HG03159 (cell line): ENCODE results near the gene ZNF521.
"Not testable (repeated sequence)": the region's sequence is repeated elsewhere in the genome, so short reads cannot be mapped to it uniquely, and the experiment has no call there.

ENCODE experiments used
- ATAC-seq: cut with Tn5 transposase; IDR thresholded peaks from one replicate; pipeline ENCODE4 v1.9.1; 2021; ENCODE audit warnings: mild to moderate bottlenecking, moderate library complexity; ENCODE audit not compliant: unreplicated experiment

The ZNF521 gene

DNA sequence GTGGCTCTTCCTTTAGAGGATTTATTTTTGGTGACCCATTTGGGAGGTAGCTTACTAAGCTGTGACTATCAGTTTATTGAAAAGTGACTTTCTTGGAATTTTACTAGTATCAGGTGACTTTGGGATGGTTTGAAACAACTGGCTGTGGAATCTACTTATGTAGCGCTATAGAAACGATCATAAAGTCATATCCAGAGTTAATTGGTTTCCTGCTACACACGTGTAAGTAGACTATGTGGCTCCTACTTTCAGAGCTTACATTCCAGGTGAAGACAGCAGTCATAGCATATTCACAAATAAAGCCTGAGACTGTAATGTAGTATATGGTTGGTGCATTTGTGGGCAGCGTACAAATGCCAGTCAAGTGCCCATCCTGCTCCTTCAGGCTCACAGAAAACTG lies 308.9 kb downstream of the ZNF521 start:
- ATAC-seq, result no peak

DNA sequence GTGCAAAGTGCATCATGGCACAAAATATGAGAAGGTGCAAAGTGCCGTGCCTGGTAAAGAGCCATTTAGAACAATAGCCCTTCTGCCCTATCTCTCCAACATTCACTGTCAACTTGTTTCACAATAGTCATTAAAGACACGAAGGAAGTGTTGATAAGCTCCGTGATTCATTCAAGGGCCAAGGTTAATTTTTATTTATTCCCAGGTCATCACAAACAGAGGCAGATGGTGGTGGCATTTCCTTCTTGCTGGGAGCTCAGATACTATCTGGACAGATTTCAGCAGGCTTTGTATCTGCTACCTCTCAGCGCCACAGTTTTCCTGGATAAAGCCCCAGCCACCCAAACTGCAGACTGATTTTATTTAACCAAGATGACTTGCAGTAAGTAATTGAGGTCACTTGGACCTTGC lies 309.3 kb downstream of the ZNF521 start:
- no peak for ATAC-seq

DNA sequence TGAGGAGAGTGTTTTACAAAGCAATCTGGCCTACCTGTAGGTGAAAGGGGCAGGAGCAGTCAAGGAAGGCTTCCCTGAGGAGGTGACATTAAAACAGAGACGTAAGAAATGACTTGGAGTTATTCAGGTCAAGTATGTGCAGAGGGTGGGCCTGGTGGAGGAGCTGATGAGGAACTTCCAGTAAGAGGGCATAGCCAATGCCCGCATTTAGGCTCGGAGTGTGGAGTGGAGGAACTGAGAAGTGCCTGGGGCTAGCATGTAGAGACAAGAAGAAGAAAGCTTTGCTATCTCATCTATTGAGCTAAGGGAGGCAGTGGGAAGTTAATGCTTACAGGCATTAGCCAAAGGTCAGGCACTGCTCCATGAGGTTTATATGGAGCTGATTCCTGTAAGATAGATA lies 312.2 kb downstream of the ZNF521 start:
- ATAC-seq, result no peak

DNA sequence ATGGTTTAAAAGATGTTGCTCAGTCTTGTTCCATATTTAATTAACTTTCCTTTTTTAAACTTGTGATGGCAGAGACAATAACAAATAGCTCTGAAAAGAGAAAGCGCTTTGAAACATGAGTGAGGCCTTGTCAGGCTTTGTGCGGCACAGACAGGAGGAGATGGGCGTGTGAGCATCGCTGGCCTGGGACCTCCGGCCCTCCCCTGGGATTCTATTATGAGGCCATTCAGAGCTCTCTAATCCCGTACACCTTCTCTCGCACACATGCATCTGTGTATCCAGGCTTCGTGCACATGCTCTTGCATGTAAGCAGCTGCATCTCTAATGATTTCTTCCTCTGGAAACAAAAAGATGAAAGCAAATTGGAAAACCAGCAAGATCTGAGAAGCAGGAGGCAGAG lies 313.7 kb downstream of the ZNF521 start:
- no peak for ATAC-seq

DNA sequence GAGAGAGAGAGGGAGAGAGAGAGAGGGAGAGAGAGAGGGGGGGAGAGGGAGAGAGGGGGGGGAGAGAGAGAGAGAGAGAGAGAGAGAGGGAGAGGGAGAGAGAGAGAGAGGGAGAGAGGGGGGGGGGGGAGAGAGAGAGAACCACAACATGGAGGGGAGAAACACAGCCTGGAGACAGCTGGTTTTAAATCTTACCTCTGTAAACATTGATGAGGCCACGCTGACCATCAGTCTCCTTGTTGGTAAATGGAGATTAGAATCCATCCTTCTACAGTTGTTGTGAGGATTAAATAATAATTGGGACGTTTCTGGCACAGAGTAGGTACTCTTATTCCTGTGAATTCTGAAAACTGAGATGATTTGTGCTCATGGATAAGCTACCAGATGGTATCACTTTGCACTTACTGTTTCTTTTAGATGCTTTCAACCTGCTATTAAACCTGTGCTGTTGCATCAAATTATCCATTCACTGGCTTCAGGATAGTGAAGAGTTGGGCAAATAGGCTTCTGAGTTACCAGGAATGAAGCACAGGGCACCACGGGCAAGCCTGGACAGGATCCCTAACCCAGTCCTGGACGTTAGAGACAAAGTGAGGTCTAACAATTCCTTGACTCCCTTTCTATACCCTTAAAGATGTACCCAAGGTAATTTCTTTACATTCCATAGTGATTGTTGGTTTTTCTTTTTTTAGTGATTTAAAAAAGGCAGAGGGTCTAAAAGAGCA lies 318.1 kb downstream of the ZNF521 start:
- no peak for ATAC-seq

DNA sequence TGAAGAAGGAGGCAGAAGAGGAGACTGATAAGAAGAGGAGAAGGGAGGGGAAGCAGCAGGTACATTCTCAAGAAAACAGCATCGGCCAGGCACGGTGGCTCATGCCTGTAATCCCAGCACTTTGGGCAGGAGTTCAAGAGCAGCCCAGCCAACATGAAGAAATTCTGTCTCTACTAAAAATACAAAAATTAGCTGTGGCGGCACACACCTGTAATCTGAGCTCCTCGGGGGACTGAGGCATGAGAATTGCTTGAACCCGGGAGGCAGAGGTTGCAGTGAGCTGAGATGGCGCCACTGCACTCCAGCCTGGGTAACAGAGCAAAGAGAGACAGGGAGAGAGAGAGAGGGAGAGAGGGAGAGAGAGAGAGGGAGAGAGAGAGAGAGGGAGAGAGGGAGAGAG lies 318.8 kb downstream of the ZNF521 start:
- not testable (repeated sequence) for ATAC-seq

DNA sequence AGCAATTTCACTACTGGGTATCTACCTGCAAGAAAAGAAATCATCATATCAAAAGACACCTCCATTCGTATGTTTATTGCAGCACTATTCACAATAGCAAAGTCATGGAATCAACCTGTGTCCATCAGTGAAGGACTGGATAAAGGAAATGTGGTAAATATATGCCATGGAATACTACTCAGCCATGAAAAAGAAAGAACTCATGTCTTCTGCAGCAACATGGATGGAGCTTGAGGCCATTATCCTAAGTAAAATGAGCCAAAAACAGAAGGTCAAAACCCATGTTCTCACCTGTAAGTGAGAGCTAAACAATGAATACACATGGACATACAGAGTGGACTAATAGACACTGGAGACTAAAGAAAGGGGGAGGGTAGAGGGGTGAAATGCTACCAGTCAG lies 322.2 kb downstream of the ZNF521 start:
- ATAC-seq, result no peak

DNA sequence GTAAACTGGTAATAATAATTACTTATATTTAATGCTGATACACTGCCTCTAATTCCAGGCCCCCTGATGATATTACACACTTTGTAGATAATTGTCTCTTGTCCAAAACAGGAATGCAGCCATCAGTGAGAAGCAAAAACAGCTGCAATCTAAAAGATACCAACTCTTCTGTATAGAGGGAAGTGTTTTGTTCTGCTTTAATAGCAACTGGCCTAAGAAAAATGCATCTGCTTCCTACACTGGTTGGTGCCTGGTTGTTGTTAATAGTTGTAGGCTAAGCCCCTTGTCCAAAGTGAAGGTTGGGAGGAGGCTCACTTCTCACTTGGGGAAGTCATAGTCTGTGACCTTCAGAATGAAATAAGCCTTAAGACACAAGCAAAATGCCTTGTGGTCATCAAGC lies 332.0 kb downstream of the ZNF521 start:
- ATAC-seq, result no peak

DNA sequence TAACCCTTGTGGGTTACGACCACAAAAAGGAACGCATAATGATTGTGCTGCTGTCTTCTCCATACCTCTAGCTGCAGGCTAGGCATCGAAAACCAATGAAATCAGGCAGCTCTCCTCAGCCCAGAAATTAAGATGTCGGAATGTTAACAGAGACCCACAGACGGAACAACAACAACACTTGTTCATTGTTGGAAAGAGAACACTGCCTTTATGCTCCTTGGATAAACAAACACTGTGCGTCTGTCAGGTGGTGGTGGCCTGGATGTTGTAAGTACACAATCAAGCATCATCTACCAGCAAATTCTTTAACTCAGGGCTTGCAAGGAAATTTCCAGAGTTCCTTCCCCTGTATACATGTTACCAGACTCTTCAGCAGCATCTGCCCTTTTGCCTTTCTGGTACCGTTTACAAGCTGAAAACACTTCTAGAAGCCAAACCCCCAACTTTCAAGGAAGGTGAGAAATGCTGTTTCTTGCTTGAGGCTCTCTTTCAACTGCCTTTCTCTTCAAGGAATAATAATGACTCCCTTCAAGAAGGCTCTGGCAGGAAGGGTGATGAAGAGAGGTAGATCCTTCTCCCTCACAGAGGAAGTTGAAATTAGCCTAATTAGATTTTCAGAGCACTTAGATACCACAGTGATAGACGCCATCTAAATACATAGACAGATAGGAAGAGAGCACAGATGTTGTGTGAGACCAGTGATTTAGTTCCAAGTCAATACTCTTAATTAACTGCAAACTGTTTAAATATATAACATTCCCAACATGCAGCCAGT lies 332.7 kb downstream of the ZNF521 start:
- no peak for ATAC-seq

DNA sequence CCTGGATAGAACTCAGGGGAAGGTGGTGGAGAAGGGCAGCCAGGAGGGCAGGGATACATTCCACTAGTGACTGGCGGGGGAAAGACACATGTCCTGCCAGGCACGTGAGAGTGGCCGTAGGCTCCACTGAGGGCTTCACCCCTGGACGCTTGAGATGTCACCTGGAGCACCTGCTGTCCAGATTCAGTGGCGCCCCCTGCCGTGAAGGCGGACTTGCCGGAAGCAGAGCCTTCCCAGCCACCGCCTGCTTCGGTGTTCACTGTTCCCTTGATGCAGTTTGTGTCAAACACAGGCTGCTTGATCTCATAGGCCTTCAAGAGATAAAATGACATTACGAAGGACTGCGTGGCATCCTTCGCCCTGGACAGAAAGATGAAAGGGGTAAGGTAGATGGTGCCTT lies 335.3 kb downstream of the ZNF521 start:
- ATAC-seq, result no peak

DNA sequence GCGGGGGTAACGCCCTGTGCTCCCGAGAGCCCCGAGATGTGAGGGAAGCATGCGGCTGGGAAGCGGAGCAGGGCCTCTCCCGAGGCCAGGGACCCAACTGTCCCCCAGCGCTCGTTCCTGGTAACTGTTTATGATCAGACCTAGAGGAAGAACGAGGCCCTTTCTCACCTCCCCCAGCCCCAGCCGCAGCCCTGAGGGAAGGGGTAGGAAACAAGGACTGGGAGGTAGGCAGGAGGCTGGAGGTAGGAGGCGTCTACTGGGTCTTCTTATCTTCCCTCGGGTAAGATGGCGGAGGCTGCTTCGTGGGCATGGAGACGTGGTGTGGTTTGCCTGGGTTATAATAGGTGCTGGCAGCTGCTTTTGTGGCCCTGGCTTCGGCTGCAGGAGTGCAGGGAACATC lies 335.8 kb downstream of the ZNF521 start:
- ATAC-seq, result no peak
